Heart left ventricle (tissue), 13 donors: ENCODE data around the gene KRAS.

ENCODE experiments used
- POLR2A ChIP-seq, 2 donors: fragments of 450-650 bp; IDR thresholded peaks; one replicate each; pipeline ENCODE4 v1.6.1; 2017; ENCODE audit warnings: antibody characterized with exemption in 2 of 2, mild to moderate bottlenecking in 2 of 2, moderate library complexity in 2 of 2
- TF ChIP-seq, protein P1 (sequence below), 12 donors: fragments of 200-600 bp; sonication (generic) in 4 of 12; IDR thresholded peaks; one replicate each; pipeline versions ENCODE4 v1.5.0 to v1.8.0; 2018 to 2022; ENCODE audit warnings: antibody characterized with exemption in 12 of 12, mild to moderate bottlenecking in 5 of 12
- donor health status: ischemic (EF 13 %, LVEDD 7.1; RV severe dilation, severe dysfunction).
- donor health status: DM: no; HTN: yes; CAD: no.
- donor health status: DM: no; HTN: no; CAD: no.
- donor health status: ischemic (EF 25% LVEDD 6.9; RV normal size, moderate dysfunction).
- donor health status: ischemic (EF 25% LVEDD 5.7; RV mildly dilated, moderate dysfunction).
- donor health status: ischemic (EF 35%, LVEDD 5.7; RV mildly dilated, moderate dysfunction).
- donor health status: nonischemic (EF 11% LVEDD 7.7; RV severe dilation, severe dysfunction).
- donor health status: DM: yes; HTN: yes; CAD: no.
- donor health status: PGD.
- donor health status: ischemic (EF 29% LVEDD 5.4; RV normal size, mild dysfunction).
- donor health status: nonischemic (EF 23%, LVEDD 6.1; RV moderate dilation, normal function).

DNA sequence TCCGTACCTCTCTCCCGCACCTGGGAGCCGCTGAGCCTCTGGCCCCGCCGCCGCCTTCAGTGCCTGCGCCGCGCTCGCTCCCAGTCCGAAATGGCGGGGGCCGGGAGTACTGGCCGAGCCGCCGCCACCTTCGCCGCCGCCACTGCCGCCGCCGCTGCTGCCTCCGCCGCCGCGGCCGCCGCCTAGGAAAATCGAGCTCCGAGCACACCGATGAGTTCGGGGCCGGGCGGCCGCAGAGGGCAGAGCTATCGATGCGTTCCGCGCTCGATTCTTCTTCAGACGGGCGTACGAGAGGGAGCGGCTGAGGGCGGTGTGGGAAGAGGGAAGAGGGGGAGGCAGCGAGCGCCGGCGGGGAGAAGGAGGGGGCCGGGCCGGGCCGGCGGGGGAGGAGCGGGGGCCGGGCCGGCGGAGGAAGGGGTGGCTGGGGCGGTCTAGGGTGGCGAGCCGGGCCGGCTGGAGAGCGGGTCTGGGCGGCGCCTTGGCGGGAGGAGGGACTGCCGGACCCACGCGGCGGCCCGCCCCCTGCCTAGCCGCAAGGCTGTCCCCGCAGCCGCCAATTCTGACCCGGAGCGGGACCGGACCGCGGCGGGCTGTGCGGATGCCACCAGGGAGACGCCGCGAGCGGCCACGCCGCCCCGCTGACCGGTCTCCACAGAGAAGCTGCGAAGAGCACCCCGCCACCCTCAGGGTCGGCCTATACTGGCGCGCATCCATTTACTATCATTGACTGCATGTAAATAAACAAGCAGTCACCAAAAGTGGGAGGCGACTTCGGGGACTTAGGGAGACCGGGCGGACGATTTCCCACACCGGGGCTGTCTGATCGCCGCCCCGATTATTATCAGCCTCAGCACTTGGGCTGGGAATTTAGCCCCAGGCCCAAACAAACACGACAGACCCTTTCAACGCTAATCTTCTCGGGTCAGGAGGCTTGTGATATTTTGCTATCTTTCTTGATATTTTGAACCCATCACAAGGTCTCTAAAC, at the start of gene KRAS:
- TF ChIP-seq, protein P1, sequence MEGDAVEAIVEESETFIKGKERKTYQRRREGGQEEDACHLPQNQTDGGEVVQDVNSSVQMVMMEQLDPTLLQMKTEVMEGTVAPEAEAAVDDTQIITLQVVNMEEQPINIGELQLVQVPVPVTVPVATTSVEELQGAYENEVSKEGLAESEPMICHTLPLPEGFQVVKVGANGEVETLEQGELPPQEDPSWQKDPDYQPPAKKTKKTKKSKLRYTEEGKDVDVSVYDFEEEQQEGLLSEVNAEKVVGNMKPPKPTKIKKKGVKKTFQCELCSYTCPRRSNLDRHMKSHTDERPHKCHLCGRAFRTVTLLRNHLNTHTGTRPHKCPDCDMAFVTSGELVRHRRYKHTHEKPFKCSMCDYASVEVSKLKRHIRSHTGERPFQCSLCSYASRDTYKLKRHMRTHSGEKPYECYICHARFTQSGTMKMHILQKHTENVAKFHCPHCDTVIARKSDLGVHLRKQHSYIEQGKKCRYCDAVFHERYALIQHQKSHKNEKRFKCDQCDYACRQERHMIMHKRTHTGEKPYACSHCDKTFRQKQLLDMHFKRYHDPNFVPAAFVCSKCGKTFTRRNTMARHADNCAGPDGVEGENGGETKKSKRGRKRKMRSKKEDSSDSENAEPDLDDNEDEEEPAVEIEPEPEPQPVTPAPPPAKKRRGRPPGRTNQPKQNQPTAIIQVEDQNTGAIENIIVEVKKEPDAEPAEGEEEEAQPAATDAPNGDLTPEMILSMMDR (IDR thresholded peaks at IDR 0.05) = peak in 1 of 12 donors; percentile 13
- TF ChIP-seq POLR2A (IDR thresholded peaks at IDR 0.05) = peak; percentile 15 to 54
